OCI-LY7 (cell line): ENCODE results near the gene AOPEP. TPM values are rescaled to one million over a fixed set of nuclear protein-coding genes. Genes with fewer than 3 reads are reported as not detected.

Experiments used
- BruUV-seq: library from RNA; stranded (reverse); fragments of 400-500 nt; replicated peaks from 2 replicates; lab custom pipeline; 2021; lab: Mats Ljungman, UMichigan
- CTCF ChIA-PET: fragments of 300-600 bp; sonication (Branson Sonifier 250); formaldehyde crosslinking; loops from one replicate; lab custom pipeline; 2022; ENCODE audit warnings: antibody characterized with exemption; ENCODE audit not compliant: unreplicated experiment; lab: Charles Lee
- POLR2A ChIA-PET: fragments of 300-600 bp; sonication (Branson Sonifier 250); formaldehyde crosslinking; loops from one replicate; lab custom pipeline; 2022; ENCODE audit warnings: antibody characterized with exemption; lab: Charles Lee
- DNase-seq: peaks from one replicate; pipeline ENCODE4 v3.0.0-alpha.2; 2015; ENCODE audit warnings: low spot score
- H2AFZ ChIP-seq: fragments of 200-600 bp; sonication (generic), shearing (Covaris generic); 2 replicates; pipeline ENCODE4 v1.6.1; 2014; ENCODE audit warnings: mild to moderate bottlenecking, antibody characterized with exemption, low read length, moderate library complexity
- H3K27ac ChIP-seq: fragments of 200-600 bp; sonication (generic); 2 replicates; pipeline ENCODE4 v1.5.1; 2014; ENCODE audit warnings: mixed run types, low read depth, mild to moderate bottlenecking, moderate library complexity, low read length, inconsistent platforms; ENCODE audit not compliant: poor library complexity, severe bottlenecking
- H3K36me3 ChIP-seq: fragments of 200-600 bp; sonication (generic); 2 replicates; pipeline ENCODE4 v1.6.1; 2014; ENCODE audit warnings: mild to moderate bottlenecking, antibody characterized with exemption, low read length, moderate library complexity, mixed read lengths; ENCODE audit not compliant: insufficient read depth
- H3K4me1 ChIP-seq: fragments of 200-600 bp; sonication (generic); 2 replicates; pipeline ENCODE4 v1.5.1; 2014; ENCODE audit warnings: mild to moderate bottlenecking, low read length; ENCODE audit not compliant: insufficient read depth, poor library complexity, severe bottlenecking
- H3K4me2 ChIP-seq: fragments of 200-600 bp; sonication (generic); 2 replicates; pipeline ENCODE4 v1.6.1; 2014; ENCODE audit warnings: mild to moderate bottlenecking, low read length
- H3K4me3 ChIP-seq: fragments of 200-600 bp; sonication (generic); 2 replicates; pipeline ENCODE4 v1.5.1; 2014; ENCODE audit warnings: mild to moderate bottlenecking, low read depth, low read length; ENCODE audit not compliant: poor library complexity, severe bottlenecking
- H3K79me2 ChIP-seq: fragments of 200-600 bp; sonication (generic); 2 replicates; pipeline ENCODE4 v1.6.1; 2016; ENCODE audit warnings: low read depth, mild to moderate bottlenecking, low read length, moderate library complexity, mixed read lengths; ENCODE audit not compliant: insufficient read depth
- H3K9me2 ChIP-seq: fragments of 200-600 bp; sonication (generic); 2 replicates; pipeline ENCODE4 v1.6.1; 2016; ENCODE audit warnings: mild to moderate bottlenecking, low read length, mixed read lengths; ENCODE audit not compliant: insufficient read depth
- H3K9me3 ChIP-seq: fragments of 200-600 bp; sonication (generic); 2 replicates; pipeline ENCODE4 v1.6.1; 2014; ENCODE audit warnings: mild to moderate bottlenecking, mixed run types, low read length, mixed read lengths
- H4K20me1 ChIP-seq: fragments of 200-600 bp; sonication (generic); 2 replicates; pipeline ENCODE4 v1.6.1; 2014; ENCODE audit warnings: mild to moderate bottlenecking, antibody characterized with exemption, low read length, moderate library complexity, mixed read lengths; ENCODE audit not compliant: insufficient read depth
- CTCF ChIP-seq: fragments of 200-600 bp; sonication (generic); conservative IDR thresholded peaks from 2 replicates; pipeline ENCODE4 v1.5.1; 2014; ENCODE audit warnings: mild to moderate bottlenecking, antibody characterized with exemption, low read length, moderate library complexity, mixed read lengths
- EZH2phosphoT487 ChIP-seq: fragments of 200-600 bp; sonication (generic); IDR thresholded peaks from 2 replicates; pipeline ENCODE4 v1.6.1; 2018; ENCODE audit warnings: low read depth, borderline replicate concordance, mild to moderate bottlenecking, mixed run types, antibody characterized with exemption, low read length, moderate library complexity, mixed read lengths
- intact Hi-C: fragments of 100-400 bp; cut with micrococcal nuclease; formaldehyde crosslinking; loops from one replicate; pipeline ENCODE4 v1.10.0; 2022; ENCODE audit not compliant: unreplicated experiment
- total RNA-seq, 2 experiments: library from RNA; depleted of rRNA in 1 of 2; stranded (reverse); fragments of >200 nt in 1 of 2; shearing (Covaris generic) in 1 of 2; gene quantifications; 2 replicates each; pipeline ENCODE4 v1.2.3, GENCODE V29; 2014 to 2022

AOPEP gene
- total RNA-seq, 2 experiments from 2014 or later: 17.3 to 24.3 TPM

GRCh38 chr9:94974154-94974879 is 247.8 kb downstream of the AOPEP start:
- Histone ChIP-seq H3K36me3 (no peaks in the 10 kb centered on the region), H3K27ac (no peak overlapping the region), H3K4me2 (no peak overlapping the region), H3K4me3 (no peak overlapping the region), H3K79me2 (no peaks in the 10 kb centered on the region), H3K4me1 (no peaks in the 10 kb centered on the region), H3K9me2 (no peaks in the 10 kb centered on the region), H4K20me1 (no peaks in the 10 kb centered on the region), H2AFZ (no peak overlapping the region), H3K9me3 (no peaks in the 10 kb centered on the region)
- BruUV-seq: no TSS peak
- DNase-seq: no peak
- ChIA-PET CTCF (no interaction called here), POLR2A (interaction anchor here (0.6 kb wide), 2 partner anchors 12 to 15 kb away, joined by 4 to 5 read pairs; no protein-coding TSS in a partner anchor)
- TF ChIP-seq CTCF (no peak), EZH2phosphoT487 (no peak)
- intact Hi-C loops: no loop called here

GRCh38 chr9:94975480-94975879 is 249.0 kb downstream of the AOPEP start:
- ChIA-PET CTCF (no interaction called here), POLR2A (no interaction called here)
- no peak overlapping the region for H2AFZ ChIP-seq
- no peak overlapping the region for H3K4me3 ChIP-seq
- H3K27ac ChIP-seq: no peak overlapping the region
- H3K36me3 ChIP-seq: no peaks in the 10 kb centered on the region
- no peak for DNase-seq
- no peaks in the 10 kb centered on the region for H3K9me3 ChIP-seq
- BruUV-seq: no TSS peak
- H3K9me2 ChIP-seq: no peaks in the 10 kb centered on the region
- no peak for TF ChIP-seq EZH2phosphoT487
- TF ChIP-seq CTCF: no peak
- no peaks in the 10 kb centered on the region for H3K79me2 ChIP-seq
- no peaks in the 10 kb centered on the region for H4K20me1 ChIP-seq
- no peaks in the 10 kb centered on the region for H3K4me1 ChIP-seq
- H3K4me2 ChIP-seq: no peak overlapping the region
- intact Hi-C loops: no loop called here

- no TSS peak for BruUV-seq
- CTCF ChIA-PET: no interaction called here
Measured at GRCh38 chr9:94976077-94976476, 249.6 kb downstream of the AOPEP start.

More at GRCh38 chr9:94976077-94976476, 249.6 kb downstream of the AOPEP start:
- no peaks in the 10 kb centered on the region for H3K9me2 ChIP-seq
- intact Hi-C loops: no loop called here
- H3K4me2 ChIP-seq: no peak overlapping the region
- H3K27ac ChIP-seq: no peak overlapping the region
- H3K4me3 ChIP-seq: no peak overlapping the region
- TF ChIP-seq EZH2phosphoT487: no peak
- H3K4me1 ChIP-seq: no peaks in the 10 kb centered on the region
- no peaks in the 10 kb centered on the region for H4K20me1 ChIP-seq
- no peaks in the 10 kb centered on the region for H3K79me2 ChIP-seq
- no peaks in the 10 kb centered on the region for H3K9me3 ChIP-seq
- POLR2A ChIA-PET: no interaction called here
- H2AFZ ChIP-seq: no peak overlapping the region
- no peak for DNase-seq
- no peaks in the 10 kb centered on the region for H3K36me3 ChIP-seq
